Colonic mucosa (tissue), 4 donors: ENCODE measurements around the gene DLG2. TPM values are rescaled to one million over a fixed set of nuclear protein-coding genes. Genes with fewer than 3 reads are reported as not detected.

Experiments
- DNase-seq: peaks from one replicate; pipeline ENCODE4 v3.0.0-alpha.2; 2020
- H3K27ac ChIP-seq: fragments of 200-600 bp; one replicate; pipeline ENCODE4 v1.8.0; 2021
- H3K27me3 ChIP-seq: fragments of 200-600 bp; one replicate; pipeline ENCODE4 v1.8.0; 2021
- H3K36me3 ChIP-seq: fragments of 200-600 bp; one replicate; pipeline ENCODE4 v1.8.0; 2021
- H3K4me1 ChIP-seq: fragments of 200-600 bp; one replicate; pipeline ENCODE4 v1.8.0; 2021; ENCODE audit warnings: mild to moderate bottlenecking
- H3K4me3 ChIP-seq: fragments of 200-600 bp; one replicate; pipeline ENCODE4 v1.8.0; 2021
- H3K9ac ChIP-seq, 2 donors: one replicate each; pipeline ENCODE4 v1.7.0; 2013; ENCODE audit warnings: control low read depth in 2 of 2, low read depth in 2 of 2, low read length in 2 of 2
- H3K9me3 ChIP-seq: fragments of 200-600 bp; one replicate; pipeline ENCODE4 v1.8.0; 2021
- CTCF ChIP-seq: fragments of 200-600 bp; IDR thresholded peaks from one replicate; pipeline ENCODE4 v1.8.0; 2022; ENCODE audit warnings: antibody characterized with exemption, mild to moderate bottlenecking
- intact Hi-C: fragments of 100-400 bp; cut with DNase I; formaldehyde crosslinking; loops from one replicate; pipeline ENCODE4 v1.14.1; 2022
- total RNA-seq, 2 donors: library from RNA; stranded (reverse); fragmentation: NEBNext Ultra II Directional in 1 of 2; extraction: Animal tissue kit (Norgen Biotek cat#: 25700) in 1 of 2; gene quantifications; one replicate each; pipeline ENCODE4 v1.2.1, GENCODE V29; 2021
- donor health status: healthy.
- donor health status: DM: no; HTN: no; CAD: no.
- donor health status: DM: no; HTN: no; CAD: no.

Gene DLG2
- total RNA-seq, 2 donors from 2014 or later: 1.4 to 3.3 TPM

- H3K27ac ChIP-seq: no peak overlapping the region
- no peaks in the 10 kb centered on the region for H3K36me3 ChIP-seq
- H3K27me3 ChIP-seq: no peaks in the 10 kb centered on the region
- DNase-seq: no peak
- intact Hi-C loops: no loop called here
- no peak for TF ChIP-seq CTCF
- H3K9me3 ChIP-seq: no peaks in the 10 kb centered on the region
- H3K9ac ChIP-seq: no peak overlapping the region
- H3K4me1 ChIP-seq: no peaks in the 10 kb centered on the region
- no peak overlapping the region for H3K4me3 ChIP-seq
Observed at GRCh38 chr11:83542861-83543260, 2084.3 kb downstream of the DLG2 start.

GRCh38 chr11:83540728-83541127 lies 2086.4 kb downstream of the DLG2 start:
- H3K9me3 ChIP-seq: no peaks in the 10 kb centered on the region
- no peak overlapping the region for H3K4me3 ChIP-seq
- no peak for TF ChIP-seq CTCF
- no peaks in the 10 kb centered on the region for H3K36me3 ChIP-seq
- H3K9ac ChIP-seq: no peak overlapping the region
- intact Hi-C loops: no loop called here
- no peak for DNase-seq
- H3K27ac ChIP-seq: no peak overlapping the region
- no peaks in the 10 kb centered on the region for H3K4me1 ChIP-seq
- no peaks in the 10 kb centered on the region for H3K27me3 ChIP-seq

- Histone ChIP-seq H3K4me1 (no peaks in the 10 kb centered on the region), H3K9me3 (no peaks in the 10 kb centered on the region), H3K9ac (no peak overlapping the region), H3K36me3 (no peaks in the 10 kb centered on the region), H3K27ac (no peak overlapping the region), H3K27me3 (no peaks in the 10 kb centered on the region), H3K4me3 (no peak overlapping the region)
- intact Hi-C loops: no loop called here
- no peak for DNase-seq
- no peak for TF ChIP-seq CTCF
Observed at GRCh38 chr11:83540112-83540675, 2086.9 kb downstream of the DLG2 start.

- intact Hi-C loops: no loop called here
- Histone ChIP-seq H3K27ac (no peak overlapping the region), H3K4me1 (no peaks in the 10 kb centered on the region), H3K36me3 (no peaks in the 10 kb centered on the region), H3K9ac (no peak overlapping the region), H3K27me3 (no peaks in the 10 kb centered on the region), H3K9me3 (no peaks in the 10 kb centered on the region), H3K4me3 (no peak overlapping the region)
- no peak for DNase-seq
- no peak for TF ChIP-seq CTCF
Observed at GRCh38 chr11:83538286-83538685, 2088.9 kb downstream of the DLG2 start.

- no peaks in the 10 kb centered on the region for H3K36me3 ChIP-seq
- TF ChIP-seq CTCF: no peak
- no peak overlapping the region for H3K27ac ChIP-seq
- intact Hi-C loops: no loop called here
- no peak overlapping the region for H3K4me3 ChIP-seq
- H3K27me3 ChIP-seq: no peaks in the 10 kb centered on the region
- H3K9me3 ChIP-seq: no peaks in the 10 kb centered on the region
- no peak for DNase-seq
- H3K4me1 ChIP-seq: no peaks in the 10 kb centered on the region
- no peak overlapping the region for H3K9ac ChIP-seq
Observed at GRCh38 chr11:83537131-83537610, 2090.0 kb downstream of the DLG2 start.
